Ascending aorta (tissue), 2 donors: ENCODE measurements around the gene CRKL. TPM values are rescaled to one million over a fixed set of nuclear protein-coding genes. Genes with fewer than 3 reads are reported as not detected.
A peak's percentile ranks its signal among the peaks of the same experiment; 100 is the strongest.

Experiments used
- DNase-seq, 2 donors: peaks; one replicate each; pipeline ENCODE4 v3.0.0-alpha.2; 2019; ENCODE audit warnings: low spot score in 2 of 2
- H3K27ac ChIP-seq, 2 donors: fragments of 200-600 bp; sonication (generic); one replicate each; pipeline ENCODE4 v1.5.1; 2016 to 2017; ENCODE audit warnings: mild to moderate bottlenecking in 1 of 2
- H3K27me3 ChIP-seq: fragments of 200-600 bp; sonication (generic); one replicate; pipeline ENCODE4 v1.5.1; 2017
- H3K36me3 ChIP-seq, 2 donors: fragments of 200-600 bp; sonication (generic); one replicate each; pipeline ENCODE4 v1.5.1; 2016
- H3K4me1 ChIP-seq, 2 donors: fragments of 200-600 bp; sonication (generic); one replicate each; pipeline ENCODE4 v1.5.1; 2016 to 2017; ENCODE audit warnings: mild to moderate bottlenecking in 1 of 2
- H3K4me3 ChIP-seq, 2 donors: fragments of 200-600 bp; sonication (generic); one replicate each; pipeline ENCODE4 v1.5.1; 2016 to 2017; ENCODE audit warnings: mild to moderate bottlenecking in 1 of 2
- H3K9me3 ChIP-seq, 2 donors: fragments of 200-600 bp; sonication (generic); one replicate each; pipeline ENCODE4 v1.5.1; 2016
- intact Hi-C: fragments of 100-400 bp; cut with DNase I; formaldehyde crosslinking; loops from one replicate; pipeline ENCODE4 v1.15.1; 2023
- total RNA-seq: library from RNA; depleted of rRNA; stranded (reverse); fragments of >200 nt; gene quantifications from one replicate; pipeline ENCODE4 v1.1.0, GENCODE V29; 2016
- TF ChIP-seq, protein P1 (sequence below), 3 experiments: fragments of 200-600 bp in 2 of 3; fragments of 450-650 bp in 1 of 3; sonication (generic) in 2 of 3; IDR thresholded peaks; one replicate each; pipeline ENCODE4 v1.5.1; 2016 to 2019; ENCODE audit warnings: antibody characterized with exemption in 3 of 3, mild to moderate bottlenecking in 1 of 3, moderate library complexity in 1 of 3

Gene CRKL
- total RNA-seq, 1 donor from 2014 or later = 21.2 TPM

DNA sequence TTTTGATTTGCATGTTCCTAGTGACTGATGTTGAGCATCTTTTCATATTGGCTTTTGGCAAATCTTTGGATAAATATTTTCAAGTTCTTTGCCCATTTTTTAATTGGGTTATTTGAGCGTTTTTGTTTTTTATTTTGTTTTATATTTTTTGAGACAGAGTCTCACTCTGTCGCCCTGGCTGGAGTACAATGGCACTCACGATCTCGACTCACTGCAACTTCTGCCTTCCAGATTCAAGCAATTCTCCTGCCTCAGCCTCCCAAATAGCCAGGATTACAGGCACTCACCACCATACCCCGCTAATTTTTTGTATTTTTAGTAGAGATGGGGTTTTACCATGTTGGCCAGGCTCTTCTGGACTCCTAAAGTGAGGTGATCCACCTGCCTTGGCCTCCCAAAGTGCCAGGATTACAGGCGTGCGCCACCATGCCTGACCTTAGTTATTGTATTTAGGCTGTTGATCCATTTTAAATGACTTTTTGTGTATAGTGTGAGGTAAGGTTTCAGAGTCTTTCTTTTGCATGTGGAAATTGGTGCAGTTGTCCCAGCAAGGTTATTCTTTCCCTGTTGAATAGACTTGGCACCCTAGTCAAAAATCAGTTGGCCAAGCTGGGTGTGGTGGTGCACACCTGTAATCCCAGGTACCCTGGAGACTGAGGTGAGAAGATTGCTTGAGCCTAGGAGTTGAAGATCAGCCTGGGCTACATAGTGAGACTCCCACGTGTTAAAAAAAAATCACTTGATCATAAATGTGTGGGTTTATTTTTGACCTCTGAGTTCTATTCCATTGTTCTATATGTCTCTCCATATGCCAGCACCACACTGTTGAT, 26.1 kb downstream of the CRKL start:
- TF ChIP-seq, protein P1, sequence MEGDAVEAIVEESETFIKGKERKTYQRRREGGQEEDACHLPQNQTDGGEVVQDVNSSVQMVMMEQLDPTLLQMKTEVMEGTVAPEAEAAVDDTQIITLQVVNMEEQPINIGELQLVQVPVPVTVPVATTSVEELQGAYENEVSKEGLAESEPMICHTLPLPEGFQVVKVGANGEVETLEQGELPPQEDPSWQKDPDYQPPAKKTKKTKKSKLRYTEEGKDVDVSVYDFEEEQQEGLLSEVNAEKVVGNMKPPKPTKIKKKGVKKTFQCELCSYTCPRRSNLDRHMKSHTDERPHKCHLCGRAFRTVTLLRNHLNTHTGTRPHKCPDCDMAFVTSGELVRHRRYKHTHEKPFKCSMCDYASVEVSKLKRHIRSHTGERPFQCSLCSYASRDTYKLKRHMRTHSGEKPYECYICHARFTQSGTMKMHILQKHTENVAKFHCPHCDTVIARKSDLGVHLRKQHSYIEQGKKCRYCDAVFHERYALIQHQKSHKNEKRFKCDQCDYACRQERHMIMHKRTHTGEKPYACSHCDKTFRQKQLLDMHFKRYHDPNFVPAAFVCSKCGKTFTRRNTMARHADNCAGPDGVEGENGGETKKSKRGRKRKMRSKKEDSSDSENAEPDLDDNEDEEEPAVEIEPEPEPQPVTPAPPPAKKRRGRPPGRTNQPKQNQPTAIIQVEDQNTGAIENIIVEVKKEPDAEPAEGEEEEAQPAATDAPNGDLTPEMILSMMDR (IDR thresholded peaks at IDR 0.05) = no peak
- Histone ChIP-seq H3K27me3 (no peaks in the 10 kb centered on the region), H3K4me3 (no peak overlapping the region), H3K4me1 (peaks cover under 1 to 23% of the 10 kb centered on the region in 2 donors), H3K36me3 (peaks cover 0 to 3% of the 10 kb centered on the region in 2 donors), H3K27ac (no peak overlapping the region), H3K9me3 (no peaks in the 10 kb centered on the region)
- intact Hi-C loops = no loop called here
- DNase-seq = no peak

- intact Hi-C loops = no loop called here
- H3K4me1 ChIP-seq = peaks cover 0 to 23% of the 10 kb centered on the region in 2 donors
These were observed 26.8 kb downstream of the CRKL start for GRCh38 chr22:20944042-20944441.

GRCh38 chr22:20945578-20945934, 28.3 kb downstream of the CRKL start:
- TF ChIP-seq, protein P1 (IDR thresholded peaks at IDR 0.05) = no peak
- H3K9me3 ChIP-seq = no peaks in the 10 kb centered on the region
- H3K4me3 ChIP-seq = no peak overlapping the region
- peak overlapping the region in 1 of 2 donors; percentile 30 for H3K27ac ChIP-seq
- H3K4me1 ChIP-seq = peaks cover 0 to 19% of the 10 kb centered on the region in 2 donors
- intact Hi-C loops = no loop called here
- no peaks in the 10 kb centered on the region for H3K27me3 ChIP-seq
- H3K36me3 ChIP-seq = peaks cover 7 to 12% of the 10 kb centered on the region in 2 donors
- DNase-seq = no peak

More at GRCh38 chr22:20944042-20944441, 26.8 kb downstream of the CRKL start:
- Histone ChIP-seq H3K9me3 (no peaks in the 10 kb centered on the region), H3K27me3 (no peaks in the 10 kb centered on the region), H3K4me3 (no peak overlapping the region), H3K27ac (no peak overlapping the region), H3K36me3 (no peaks in the 10 kb centered on the region)
- TF ChIP-seq, protein P1 (IDR thresholded peaks at IDR 0.05) = no peak
- no peak for DNase-seq

DNA sequence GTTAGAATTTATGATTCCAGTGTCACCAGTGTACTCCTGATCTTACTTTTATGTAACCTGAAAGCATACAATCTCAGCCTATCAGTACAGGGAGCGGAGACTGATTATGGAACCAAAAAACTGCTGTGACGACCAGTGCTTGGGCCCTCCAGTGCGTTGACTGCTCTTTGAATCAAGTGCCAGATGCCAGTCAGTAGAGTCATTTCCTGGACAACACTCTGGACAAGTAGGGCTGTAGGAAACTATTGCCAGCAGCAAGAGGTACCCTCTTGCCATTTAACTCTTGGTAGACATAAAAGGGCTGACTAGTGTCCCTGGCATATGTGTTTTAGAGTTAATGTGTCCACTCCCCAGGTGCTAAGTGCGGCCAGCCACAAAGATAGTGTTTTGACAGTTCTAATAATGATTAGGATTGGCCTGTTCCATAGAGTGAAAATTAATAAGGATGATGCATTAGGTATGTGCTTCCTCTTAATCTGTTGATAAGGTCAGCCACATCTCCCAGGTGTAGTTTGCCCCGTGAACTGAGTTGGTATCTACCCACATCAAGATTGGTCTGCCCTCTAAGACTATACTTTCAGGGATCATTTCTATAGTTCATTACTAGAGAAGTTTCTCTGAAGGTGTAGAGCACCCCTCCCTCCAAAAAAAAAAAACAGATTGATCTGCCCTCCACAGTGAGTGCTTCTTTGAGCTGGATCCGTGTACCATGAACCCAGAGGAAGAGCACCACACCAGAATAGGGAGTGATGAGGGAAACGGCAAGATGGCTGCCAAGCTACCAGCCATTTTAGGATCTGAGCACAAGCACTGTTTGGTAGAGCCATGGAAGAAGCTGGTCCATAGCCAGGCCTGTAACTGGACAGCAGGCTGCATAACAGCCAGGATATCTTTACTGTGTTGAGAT, 29.1 kb downstream of the CRKL start:
- H3K9me3 ChIP-seq = no peaks in the 10 kb centered on the region
- peaks cover 13 to 20% of the 10 kb centered on the region in 2 donors for H3K36me3 ChIP-seq
- TF ChIP-seq, protein P1 (IDR thresholded peaks at IDR 0.05) = no peak
- H3K4me1 ChIP-seq = peaks cover 0 to 19% of the 10 kb centered on the region in 2 donors
- intact Hi-C loops = no loop called here
- no peak for DNase-seq
- H3K4me3 ChIP-seq = no peak overlapping the region
- peak overlapping the region; percentile 16 to 38 for H3K27ac ChIP-seq
- H3K27me3 ChIP-seq = no peaks in the 10 kb centered on the region

DNA sequence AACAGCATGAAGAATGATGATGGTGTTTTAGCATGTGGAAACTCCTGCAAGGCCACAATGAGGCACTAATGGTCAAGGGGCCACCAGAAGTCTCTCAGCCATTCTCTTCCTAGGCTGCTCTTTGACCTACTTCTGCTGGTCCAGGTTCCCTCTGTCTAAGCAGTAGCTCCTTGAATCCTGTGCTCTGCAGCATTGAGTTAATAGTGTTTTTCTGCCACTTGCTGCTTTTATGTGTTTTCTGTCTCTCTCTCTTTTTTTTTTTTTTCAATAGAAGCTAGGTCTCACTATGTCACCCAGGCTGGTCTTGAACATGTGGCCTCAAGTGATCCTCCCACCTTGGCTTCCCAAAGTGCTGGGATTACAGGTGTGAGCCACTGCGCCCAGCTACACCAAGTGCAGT, 29.8 kb downstream of the CRKL start:
- intact Hi-C loops = no loop called here
- H3K9me3 ChIP-seq = no peaks in the 10 kb centered on the region
- no peak for DNase-seq
- H3K36me3 ChIP-seq = peaks cover 14 to 26% of the 10 kb centered on the region in 2 donors
- TF ChIP-seq, protein P1 (IDR thresholded peaks at IDR 0.05) = no peak
- H3K27ac ChIP-seq = peak overlapping the region; percentile 16 to 38
- H3K27me3 ChIP-seq = no peaks in the 10 kb centered on the region
- H3K4me1 ChIP-seq = peaks cover 0 to 19% of the 10 kb centered on the region in 2 donors
- no peak overlapping the region for H3K4me3 ChIP-seq
